RPMI8226 (cell line): ENCODE measurements around the gene PCYT2.

ENCODE experiments used
- DNase-seq: peaks from one replicate; pipeline ENCODE4 v3.0.0-alpha.2; 2015

PCYT2 gene

DNA sequence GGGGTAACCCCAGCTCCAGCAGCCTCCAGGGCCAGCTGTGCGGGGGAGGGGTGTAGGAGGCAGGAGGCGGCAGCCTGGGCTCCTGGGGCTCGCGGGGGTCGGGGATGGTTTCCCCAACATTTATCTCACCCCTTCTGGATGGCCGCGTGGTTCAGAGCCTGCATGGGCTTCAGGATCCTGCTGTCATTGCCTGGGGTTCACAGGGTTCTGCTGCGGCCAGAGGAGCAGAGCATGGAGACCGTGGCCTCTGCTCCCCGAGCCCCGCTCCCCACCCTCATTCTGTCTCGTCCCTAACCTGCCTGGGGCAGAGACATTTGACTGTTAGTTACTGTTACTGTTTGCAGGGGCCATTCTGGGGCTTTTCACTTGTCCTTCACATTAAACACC lies 31.0 kb upstream of the PCYT2 start:
- DNase-seq, result no peak

DNA sequence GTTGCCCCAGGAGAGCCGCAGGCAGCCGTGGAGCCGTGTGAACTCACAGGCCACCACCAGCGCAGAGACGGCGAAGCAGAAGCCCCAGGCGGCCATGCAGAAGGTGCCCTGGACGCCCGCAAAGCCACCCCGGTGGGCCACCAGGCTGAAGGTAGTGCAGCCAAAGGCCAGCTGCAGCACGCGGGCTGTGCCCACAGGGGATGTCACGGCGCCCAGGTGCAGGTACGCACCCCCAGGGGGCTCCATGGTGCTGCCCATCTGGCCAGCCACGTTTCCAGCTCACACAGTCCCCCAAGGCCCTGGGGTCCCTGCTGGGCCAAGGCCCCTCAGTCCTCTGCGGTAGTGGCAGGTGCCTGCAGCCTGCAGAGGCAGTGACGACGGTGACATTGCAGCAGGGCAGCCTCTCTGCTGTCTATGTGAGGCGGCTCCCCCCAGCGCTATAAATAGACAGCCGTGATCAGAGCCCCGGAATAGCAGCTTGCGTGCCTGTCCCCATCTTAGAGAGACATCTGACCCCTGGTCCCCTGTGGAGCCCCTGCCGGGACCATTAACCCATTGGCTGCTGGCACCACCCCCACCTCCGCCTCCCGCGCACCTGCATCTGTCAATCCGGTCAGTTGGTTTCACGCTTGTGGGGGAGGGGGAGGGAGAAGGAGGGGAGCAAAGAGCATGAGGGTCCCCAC lies 30.4 kb upstream of the PCYT2 start:
- DNase-seq, result peak; percentile 50

DNA sequence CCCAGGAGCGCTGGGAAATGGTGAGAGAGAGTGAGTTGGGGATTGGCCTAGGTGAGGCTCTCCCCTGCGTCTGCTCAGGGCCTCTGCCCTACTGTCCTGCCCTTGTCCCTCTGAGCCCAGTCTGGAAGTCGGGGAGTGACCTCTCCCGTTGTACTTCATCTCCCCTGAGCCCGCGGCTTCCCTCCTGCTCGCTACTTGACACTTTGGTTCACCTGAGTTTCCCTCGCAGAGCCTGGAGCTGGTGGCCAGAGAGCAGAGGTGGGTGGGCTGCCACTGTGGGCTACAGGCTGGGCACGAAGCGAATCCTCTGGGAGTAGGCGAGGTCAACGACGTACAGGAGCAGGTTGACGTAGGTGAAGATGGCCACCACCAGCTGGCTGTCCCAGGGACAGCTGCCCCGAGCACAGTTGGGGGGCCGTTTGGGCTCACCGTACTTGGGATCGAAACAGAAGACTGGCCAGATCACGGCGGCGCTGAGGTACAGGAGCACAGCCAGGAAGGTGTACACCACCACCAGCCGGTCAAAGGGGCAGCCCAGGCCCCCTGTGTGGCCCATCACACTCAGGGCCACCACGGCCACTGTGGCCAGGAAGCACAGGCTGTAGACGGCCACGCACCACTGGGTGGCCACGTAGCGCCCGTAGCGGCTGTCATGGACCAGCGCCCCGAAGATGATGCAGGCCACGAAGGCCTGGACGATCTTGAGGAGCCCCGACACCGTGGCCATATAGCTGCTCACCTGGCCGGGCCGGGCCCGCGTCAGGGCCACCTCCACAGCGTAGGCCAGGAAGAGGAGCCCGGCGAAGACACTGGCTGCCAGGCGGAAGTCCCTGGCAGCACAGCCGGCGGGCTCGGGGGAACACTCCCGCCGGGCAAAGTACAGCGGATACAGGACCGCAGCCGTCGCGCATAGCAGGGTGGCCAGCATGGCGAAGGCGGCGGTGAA lies 29.6 kb upstream of the PCYT2 start:
- DNase-seq, result no peak

DNA sequence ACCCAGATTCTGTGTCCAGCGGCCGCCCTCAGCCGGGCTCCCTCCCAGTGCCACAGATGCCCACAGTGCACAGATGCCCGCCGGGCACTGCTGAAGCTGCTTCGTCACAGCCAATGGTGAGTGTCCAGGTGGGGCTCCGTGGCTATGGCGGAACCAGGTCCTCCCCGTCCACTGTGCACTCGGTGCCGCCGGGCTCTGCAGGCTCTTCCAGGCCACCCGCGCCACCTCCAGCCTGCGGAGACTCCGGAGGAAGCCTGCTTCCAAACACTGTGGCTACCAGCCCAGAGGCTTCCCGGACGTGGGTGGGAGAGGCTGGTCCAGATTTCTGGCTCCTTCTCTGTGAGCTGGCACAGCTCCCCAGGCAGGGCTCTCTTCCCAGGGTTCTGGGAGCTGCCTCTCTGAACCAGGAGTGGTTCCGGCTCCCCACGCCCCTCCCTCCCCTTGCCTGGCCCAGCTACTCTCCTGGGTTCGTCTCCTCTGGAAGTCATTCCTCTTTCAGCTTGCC lies 28.7 kb upstream of the PCYT2 start:
- no peak for DNase-seq

DNA sequence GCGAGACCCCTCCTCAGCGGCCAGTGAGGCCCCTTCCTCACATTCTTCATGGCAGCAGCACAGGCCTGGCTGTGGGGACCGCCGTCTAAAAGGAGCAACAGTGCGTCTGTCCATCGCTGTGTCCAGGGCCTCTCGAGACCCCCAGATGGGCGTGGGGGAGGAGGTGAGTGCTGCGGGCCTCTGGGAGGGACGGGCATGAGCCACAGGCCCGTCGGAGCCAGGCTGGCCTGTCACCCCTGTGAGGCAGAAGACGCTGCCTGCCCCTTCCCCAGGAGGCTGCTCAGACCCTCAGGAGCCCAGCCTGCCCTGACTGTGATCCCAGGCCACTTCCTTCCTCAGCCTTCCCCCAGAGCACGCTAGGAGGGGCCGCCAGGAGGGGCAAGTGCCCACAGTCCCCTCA lies 28.0 kb upstream of the PCYT2 start:
- DNase-seq, result no peak

DNA sequence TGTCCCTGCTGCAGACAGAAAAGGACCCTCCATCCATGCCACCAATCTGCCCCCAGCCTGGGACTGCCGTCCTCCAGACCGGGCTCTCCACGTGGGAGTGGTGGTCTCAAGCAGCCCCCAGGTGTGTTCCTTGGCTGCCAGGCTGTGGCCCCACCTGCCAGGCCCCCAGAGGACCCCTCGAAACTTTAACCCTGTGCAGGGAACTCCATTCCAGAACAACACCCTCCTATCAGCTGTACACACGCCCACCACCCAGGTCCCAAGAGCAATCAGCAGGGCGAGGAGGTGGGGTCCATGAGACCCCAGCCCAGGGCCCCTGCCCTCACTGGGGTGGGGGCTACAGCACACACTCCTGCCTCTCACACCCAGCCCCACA lies 24.5 kb upstream of the PCYT2 start:
- DNase-seq, result no peak

DNA sequence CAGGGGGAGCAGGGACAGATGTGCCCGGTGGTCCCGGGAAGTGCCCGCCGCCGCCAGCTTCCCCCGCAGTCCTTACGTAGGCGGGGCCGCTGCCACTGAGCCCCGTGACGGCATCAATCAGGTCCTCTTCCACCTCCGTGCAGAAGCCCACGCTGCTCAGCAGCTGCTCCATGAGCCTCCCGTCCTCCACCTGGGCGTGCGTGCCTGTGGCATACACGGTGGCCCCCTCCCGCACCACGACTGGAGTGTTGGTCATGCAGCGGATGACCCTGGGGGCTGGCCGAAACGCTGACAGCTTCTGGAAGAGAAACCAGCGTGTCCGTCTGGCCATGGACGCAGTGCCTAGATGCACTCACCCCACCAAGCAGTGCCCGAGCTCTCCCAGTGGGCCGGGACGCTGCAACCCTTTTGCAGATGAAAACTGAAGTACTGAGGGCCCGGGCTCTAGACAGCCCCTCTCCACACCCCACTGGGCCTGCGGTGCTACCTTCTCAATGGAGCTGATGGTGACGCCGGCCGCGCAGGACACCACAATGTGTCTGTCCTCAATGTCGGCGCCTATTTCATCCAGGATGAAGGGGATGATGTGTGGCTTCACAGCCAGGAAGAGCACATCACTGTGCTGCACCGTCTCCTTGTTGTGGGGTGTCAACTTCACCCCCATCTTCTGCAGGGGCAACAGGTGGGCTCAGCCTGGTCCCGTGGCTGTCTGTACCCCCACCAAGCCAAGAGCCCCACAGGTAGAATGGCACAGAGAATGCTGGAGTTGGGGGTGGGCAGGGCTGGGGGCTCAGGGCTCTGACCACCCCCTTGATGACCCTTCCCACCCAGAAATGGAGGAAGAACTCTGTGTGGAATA lies 23.9 kb upstream of the PCYT2 start:
- no peak for DNase-seq

DNA sequence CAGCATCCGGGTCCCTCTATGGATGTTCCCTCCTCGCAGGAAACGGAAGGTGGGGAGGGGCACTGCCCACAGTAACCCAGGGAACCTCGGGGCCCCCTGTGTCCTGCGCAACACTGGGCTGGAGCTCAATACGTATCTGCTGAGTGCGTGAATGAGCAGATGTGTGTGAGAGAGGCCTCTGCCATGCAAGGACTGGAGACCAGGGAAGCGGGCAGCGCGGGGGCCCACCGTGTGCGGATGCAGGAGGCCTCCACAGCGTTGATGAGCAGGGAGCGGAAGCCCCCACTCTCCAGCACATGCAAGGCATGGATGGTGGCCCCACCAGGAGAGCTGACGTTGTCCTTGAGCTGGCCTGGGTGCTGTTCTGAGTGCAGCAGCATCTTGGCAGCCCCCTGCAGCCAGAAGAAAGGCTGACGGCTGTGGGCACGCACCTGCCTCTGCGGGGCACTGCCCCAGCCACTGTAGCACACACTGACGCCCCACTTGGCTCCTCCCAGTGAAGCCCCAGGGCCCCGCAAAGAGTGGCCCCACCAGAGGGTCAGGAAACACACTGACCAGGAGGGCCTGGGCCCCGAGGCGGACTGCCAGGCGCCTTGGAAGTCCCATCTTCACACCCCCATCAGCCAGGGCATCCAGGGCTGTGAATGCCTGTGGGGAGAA lies 23.0 kb upstream of the PCYT2 start:
- no peak for DNase-seq

DNA sequence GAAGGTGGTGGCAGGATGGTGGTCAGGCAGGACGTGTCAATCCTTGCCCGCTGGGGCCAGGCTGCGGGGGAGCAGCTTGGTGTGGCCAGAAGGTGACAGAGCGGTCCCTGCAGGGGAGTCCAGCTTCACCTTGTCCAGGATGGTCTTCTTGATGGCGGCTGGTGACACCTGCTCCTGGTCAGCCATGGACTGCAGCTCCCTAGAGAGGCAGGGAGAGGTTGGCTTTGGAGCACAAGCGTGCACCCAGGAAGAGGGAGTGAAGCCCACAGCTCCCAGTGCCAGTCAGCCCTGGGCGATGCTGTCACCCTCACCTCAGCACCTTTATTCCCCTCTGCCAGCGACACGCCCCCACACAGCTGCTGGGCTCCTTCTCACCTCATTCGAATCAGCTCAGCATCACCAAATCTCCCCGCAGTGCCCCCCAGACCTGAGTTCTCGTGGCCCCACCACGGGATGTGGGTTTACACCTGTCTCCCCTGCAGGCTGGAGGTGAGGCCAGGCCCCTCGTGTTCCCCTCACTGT lies 22.0 kb upstream of the PCYT2 start:
- no peak for DNase-seq

DNA sequence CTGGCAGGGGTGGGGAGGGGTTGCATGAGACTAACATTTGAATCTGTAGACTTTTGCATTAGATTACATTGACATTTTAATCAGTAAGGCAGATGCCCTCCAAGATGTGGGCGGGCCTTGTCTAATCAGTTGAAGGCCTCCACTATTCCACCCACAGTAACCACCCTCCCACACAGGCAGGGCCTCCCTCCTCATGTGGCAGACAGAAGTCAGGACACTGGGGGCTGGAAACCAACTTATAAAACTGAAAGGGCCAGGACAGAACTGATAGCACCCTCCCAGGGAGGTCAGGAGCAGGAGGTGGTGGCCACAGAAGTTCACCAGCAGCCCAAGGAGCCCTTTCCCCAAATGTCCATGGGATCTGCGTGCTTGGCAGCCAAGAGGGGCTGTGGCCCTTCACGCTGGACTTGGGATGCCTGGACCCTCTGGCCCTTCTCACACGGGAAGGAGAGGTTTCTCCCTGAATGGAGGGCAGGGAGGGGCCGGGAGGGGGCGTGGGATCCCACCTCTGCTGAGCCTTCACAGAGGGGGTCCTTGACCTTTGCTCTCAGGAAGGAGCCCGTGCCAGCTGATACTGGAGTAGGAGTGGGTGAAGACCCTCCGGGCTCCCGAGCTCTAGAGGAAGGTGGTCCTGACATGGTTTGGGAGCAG lies 21.3 kb upstream of the PCYT2 start:
- DNase-seq, result no peak

DNA sequence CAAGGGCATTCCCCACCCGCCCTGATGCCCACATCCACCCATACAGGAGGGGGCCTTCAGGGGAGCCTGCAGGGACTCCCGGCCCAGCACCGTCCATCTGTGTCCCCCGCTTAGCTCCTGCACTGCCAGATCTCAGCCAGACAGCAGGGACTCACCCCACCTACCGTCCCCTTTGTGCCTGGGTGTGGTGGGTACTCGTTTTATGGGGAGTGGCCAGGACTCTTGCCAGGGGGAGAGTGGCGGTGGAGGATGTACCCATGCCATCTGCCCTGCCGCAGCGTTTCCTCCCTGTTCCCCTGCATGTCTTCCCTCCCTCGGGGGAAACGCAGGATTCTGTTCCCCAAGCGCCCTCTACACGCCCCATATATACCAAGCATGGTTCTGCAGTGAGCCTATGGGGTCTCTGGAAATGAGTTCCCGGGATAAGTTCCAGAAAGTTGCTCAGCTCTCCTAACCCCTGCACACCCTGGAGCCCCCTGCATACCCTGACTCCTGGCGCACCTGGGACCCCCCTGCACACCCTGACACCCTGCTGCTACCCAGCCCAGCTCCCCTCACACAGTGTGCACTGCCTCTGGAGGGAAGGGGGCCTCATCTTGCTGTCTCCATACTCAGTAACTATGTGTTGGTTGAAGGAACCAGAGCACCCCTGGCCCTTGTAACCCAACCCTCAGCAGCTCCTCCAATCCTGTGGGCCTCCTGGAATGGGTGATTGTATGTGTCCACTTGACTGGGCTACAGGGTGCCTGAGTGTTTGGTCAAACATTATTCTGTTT lies 20.5 kb upstream of the PCYT2 start:
- no peak for DNase-seq

DNA sequence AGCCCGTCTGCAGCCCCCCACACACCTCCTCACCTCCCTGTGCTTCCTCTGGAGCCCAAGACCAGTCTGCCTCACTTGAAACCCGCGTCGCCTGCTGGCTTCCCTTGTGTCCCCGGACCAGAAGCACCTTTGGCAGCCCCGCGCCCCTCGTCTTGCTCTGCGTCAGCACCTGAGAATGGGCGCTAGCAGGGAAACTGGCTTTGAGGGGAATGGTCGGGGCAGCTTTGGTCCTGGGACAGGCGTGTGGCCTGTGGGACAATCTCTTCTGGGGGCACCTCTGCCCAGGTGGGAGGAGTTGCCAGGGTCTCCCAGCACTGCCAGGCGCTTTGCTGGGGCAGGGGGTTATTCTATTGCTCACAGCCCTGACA lies 20.0 kb upstream of the PCYT2 start:
- DNase-seq, result peak; percentile 28

DNA sequence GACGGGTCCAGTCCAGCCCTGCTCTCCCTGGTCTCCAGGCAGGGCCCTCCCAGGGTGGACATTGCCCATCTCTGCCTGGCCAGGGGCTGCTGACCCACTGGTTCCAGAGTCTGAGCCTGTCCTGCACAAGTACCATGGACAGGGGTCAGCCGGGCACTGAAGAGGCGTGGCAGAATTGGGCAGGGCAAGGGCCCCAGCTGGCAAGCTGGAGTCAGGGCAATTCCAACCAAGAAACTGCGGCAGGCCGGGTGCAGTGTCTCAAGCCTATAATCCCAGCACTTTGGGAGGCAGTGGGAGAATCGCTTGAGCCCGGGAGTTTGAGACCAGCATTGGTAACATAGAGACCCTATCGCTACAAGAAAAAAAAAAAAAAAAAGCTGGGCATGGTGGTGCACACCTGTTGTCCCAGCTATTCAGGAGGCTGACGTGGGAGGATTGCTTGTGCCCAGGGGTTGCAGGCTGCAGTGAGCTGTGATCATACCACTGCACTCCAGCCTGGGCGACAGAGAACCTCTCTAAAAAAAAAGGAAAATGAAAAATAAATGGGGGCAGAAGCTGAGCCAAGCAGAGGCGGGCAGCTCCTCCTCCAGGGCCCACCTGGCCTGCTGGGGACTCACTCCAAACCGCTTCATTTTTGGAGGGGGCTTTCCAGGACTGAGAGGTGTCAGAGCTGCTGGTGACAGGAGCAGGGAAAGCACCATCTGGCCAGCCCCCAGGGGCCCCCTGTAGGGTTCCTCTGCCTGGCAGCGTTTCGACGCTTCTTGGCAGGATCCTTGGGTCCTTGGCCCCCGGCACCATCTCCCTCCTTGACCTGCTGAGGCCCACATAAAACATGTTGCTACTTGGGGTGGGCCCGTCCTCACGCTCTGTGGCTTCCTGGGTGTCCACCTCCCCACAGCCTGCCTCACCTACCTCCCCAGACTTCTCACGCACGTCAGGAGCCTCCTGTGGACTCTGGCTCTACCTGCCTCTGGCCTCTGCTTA lies 19.2 kb upstream of the PCYT2 start:
- no peak for DNase-seq

DNA sequence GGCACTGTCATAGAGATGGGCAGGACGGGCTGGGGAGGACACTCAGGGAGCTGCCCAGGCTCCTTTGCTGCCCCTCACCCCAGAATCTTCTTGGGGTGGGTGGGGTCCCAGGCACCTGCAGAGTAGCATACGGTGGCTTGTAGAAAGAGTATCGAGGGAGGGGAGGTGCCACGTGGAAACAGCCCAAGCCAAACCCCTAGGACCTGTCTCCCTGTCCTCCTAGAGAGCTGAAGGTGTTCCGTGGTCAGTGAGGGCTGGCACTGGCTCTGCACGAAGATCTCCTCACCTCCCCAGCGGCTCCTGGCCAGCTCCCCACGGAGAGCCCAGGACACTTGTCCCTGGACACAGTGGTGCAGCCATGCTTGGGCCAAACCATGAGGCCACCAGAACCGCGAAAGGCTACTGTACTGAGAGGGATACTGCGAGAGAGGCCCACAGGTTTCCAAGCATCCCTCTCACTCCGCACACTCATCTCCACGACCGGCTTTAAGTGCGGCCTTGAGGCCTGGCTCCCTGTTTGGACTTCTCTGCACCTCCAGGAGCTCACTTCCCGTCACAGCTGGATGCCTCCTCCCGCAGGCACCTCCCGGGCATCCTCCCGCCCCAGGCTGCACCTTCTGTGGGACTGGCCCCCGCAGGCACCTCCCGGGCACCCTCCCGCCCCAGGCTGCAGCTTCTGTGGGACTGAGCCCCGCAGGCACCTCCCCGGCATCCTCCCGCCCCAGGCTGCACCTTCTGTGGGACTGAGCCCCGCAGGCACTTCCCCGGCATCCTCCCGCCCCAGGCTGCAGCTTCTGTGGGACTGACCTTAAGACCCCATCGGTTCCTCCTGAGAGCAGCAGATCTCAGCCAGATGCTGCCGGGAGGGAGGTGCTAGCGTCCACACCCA lies 18.3 kb upstream of the PCYT2 start:
- no peak for DNase-seq

DNA sequence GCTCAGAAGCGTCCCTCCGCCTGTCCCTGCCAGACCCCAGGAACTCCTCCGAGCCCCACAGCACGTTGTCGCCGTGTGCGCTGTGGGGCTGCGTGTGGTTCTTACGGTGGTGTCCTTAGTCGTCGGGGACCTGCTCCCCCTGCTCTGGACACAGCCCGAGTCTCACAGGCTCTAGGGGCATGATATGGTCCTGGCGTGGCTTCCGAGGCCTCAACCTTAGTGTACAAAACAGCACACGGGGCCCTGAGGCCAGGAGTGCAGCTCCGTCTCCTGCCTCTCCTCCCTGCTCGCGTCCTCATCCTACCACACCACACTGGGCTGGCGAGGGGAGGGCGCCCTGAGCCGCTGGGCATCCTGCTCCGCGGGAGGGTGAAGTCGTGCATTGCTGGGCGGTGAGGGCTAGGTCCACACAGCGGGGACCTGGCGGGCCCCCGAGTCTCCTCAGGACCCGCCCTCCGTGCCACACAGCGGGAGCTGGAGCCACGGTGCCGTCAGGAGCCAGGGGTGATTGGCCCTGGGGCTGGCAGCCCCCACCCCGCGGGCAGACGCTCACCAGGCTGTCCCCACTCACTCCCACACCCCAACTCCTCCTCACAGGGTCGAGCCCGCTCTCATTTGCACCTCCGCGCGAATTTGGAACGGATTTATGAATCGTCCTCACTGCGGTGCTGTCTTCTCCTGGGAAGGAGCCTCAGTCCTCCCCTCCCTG lies 17.5 kb upstream of the PCYT2 start:
- no peak for DNase-seq

DNA sequence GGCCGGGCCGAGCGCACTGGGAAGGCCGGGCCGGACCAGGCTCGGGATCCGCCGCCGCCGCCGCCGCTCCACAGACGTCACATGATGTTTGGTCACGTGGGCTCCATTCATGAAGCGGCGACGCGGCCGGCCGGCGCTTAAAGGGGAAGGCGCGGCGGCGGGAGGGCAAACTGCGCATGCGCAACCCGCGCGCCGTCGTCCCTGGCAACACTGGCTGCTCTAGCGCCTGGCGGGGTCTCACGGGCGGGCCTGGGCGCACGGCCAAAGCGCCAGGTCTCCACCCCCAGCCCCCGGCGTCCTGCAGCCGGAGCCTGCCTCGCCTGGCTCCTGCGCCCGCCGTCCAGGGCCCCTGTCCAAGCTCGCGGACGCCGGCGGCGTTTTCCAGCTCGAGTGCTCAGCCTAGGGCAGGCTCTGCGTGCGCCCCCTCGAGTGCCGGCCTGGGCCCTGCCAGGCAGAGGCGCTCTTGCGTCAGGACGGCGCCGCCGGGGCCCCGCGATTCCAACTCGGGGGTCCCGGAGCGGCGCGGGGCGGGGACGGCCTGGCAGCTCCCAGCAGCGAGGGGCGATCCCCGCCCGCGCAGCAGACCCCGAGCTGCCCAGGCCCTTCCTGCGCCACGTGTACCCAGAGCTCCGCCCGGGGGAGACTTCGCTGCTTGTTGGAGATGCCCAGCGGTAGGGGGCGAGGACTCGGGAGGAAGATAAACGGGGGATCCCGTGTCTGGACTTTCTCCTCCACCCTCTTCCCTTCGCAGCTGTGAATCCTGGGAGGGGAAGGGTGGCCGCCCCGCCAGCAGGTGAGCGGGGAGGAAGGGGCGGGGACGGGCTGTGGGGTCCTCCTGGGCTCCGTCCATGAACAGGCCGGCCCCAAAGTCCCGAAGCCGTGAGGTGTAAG lies 16.7 kb upstream of the PCYT2 start, which contains the start of gene MAFG:
TSS of gene MAFG (minus strand) at position 83 of the 891 bp plus-strand sequence. CDS start 4,550 bp downstream, outside the sequence.
- DNase-seq, result peak; percentile 96

DNA sequence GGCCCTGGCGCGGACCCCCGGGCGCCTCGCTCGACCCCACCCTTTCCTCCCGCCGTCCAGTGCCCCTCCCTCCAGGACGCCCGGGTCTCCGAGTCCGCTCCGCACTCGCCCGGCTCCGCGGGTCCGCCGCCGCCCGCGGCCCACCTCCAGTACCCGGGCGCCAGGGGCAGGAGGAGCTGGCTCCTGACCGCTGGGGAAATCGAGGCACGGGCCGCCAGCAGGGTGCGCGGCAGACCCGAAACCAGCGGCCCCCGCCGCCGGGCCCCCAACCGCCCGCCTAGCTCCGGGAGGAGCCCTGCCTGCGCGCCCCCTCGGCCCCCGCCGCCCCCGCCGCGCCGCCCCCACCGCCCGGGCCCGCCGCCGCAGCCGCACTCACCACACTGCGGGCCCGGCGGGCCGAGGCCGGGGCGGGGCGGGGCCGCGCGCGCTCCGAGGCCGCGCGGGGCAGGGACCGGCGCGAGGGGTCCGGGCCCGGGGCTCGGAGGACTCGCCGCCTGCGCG lies 16.0 kb upstream of the PCYT2 start:
- no peak for DNase-seq
